ENCODE data around the gene VEZF1.

VEZF1 gene

DNA sequence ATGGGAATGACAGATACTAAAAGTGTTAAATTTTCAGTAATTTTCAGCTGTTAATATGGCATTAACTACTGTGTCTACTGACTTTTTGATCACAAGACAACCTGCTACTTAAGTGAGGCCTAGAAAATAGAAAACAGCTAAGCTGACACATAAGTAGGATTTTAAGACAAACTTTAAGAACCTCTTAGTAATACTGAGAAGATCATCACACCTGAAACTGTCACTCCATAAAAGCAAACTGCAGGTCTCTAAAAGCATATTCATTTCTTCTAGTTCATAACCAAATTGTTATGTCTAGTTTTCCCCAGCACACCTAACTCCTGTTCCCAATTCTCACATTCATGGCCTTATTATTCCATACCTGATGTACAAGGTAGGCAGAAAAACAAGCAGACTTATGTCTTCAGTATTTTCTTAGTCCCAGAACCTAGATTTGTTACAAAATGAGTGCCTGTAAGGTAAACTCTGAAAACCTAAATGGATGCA, 11.0 kb upstream of the VEZF1 start:
- no peak for DNase-seq (ENCODE audit: low read depth)

DNA sequence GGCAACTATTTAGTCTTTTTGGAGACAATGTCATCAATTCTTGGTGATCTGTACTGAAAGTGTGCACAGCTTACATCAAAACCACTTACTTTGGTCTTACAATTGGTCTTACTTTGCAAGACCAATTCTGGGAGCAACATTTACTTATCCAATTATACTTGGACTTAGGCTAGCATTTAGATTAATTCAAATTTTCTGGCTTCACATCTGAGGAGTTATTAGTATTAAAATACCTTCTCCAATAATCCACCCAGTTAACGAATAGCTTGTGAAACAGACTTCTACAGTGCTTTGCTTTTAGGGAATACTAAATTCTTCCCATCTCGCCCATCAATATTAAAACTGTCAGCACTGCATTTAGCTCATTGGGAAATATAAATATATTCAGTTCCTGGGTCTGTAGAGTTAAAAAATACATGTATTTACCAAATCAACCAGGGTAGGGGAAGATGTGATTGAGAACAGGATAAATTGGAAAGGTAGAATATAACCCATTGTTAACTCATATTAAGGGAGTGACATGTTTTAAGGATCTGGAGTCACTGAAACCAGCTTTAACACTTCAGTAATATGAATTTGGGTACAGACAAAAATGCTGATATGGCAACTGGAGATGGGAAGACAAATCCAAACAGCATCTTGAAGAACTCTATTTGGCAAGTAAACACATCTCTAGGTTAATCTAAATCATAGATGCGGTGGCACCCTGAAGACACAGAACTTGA, 9.2 kb upstream of the VEZF1 start:
- DNase-seq (ENCODE audit: low read depth): no peak

DNA sequence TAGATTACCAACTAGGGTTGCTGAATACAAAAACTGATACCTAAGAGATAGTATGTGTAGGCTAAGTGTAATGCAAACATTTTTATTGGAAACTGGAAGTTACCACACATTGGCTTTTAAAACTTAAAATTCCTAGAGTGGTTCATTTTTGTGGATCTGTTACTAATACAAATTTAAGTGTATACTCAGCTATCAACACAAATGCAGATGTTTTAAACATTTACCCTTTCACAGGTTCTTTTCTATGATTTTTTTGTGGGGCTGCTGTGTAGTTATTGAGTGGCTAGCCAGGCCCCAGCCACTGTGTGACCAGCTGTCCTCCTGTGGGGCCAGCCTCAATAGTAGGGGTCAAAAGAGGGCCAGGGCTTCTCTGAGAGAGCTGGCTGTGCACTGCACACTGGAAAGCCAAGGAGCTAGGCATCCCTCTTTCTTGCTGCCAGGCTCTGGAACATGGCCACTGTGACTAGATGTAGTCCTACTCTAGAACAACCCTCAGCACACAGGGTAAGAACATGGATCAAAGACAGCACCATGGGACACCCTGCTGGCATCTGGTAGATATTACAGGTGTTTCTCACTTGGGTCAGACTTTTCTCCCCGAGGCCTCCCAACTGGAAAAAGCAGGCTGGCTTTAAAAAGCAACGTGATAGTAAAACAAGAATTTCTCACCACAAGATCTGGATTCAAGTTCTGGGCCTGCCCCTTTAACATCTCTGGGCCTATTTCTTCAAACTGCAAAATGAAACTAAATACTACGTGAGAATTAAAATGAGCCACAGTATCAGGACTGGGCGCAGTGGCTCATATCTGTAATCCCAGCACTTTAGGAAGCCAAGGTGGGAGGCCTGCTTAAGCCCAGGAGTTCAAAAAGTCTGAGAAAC, 7.3 kb upstream of the VEZF1 start:
- DNase-seq (ENCODE audit: low read depth): peak; percentile 17

DNA sequence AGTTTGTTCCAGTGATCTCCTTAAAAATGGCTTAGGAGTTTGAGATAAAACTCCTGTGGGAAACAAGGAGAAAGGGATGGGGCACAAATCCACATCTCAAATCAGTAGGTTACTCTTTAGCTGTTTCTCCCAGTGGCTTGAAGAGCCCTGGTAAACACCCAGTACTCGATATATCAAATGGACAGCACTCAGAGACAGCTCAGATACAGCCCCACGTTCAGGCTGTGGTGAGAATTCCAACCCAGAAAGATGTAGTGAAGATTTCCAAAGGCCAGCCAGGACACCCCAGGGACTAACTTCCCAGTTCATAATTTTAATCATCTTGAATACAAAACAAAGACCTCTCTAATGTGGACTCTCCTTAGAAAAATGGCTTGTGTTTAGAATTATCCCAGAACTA, 6.4 kb upstream of the VEZF1 start:
- no peak for DNase-seq (ENCODE audit: low read depth)

DNA sequence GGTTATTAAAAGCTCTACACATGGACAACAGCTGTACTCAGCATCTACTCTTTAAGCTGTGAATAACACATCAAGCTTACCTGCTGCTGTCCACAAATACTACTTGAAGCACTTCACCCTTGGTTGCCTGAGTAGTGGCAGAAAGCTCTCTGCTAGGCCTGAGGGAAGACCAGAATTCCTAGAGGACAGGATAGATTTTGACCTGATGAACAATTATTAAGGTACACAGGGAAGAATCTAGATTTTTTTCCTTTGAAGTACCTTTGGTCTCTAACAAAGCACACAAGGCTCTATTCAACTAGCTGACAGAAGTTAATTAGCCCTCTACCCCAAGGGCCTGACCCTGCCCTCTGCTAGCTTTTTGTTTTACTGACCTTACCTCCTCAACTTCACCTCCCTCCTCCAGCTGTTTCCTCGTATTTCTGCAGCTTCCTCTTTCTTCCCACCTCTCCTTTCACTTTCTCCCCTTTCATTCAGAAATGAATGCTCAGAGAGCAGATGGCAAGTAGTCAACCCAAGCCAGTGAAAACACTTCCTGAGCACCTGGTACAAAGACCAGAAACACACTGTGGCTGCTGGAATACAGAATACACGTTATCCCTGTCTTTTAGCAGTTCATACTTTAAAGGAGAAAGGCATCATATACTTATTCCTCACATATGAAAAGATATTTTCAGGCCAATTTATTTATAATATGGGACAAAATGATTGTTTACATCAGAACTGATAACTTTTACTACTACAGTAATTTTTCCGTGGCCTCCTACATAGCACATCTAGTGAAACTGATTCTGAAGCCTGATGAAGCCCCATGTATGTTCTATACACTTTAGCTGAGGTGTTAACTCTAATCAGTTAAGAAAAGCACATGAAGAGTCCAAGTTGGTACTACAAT, 5.7 kb upstream of the VEZF1 start:
- no peak for DNase-seq (ENCODE audit: low read depth)

- no peak for DNase-seq (ENCODE audit: low read depth)
Measured at GRCh38 chr17:57991537-57991936, 3.5 kb upstream of the VEZF1 start.

DNA sequence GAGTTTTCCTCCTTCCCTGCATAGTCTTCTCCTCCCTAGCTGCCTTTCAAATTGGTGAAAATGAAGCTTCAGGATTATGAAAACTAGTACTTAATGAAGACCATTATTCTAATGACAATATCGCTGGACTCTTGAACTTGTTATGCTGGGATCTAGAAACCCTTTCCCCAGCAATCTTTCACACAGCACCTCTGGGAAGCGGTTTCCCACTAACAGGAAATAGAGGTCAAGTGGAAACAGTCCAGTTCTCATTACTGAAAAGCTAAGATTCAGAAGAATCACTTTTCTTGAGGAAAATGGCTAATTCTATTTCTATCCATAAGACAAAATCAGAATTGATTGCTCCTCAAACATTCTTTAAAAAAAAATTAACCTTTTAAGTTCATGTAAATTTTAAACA, 2.0 kb upstream of the VEZF1 start:
- no peak for DNase-seq (ENCODE audit: low read depth)

GRCh38 chr17:57988301-57989250, 522 bp upstream of the VEZF1 start:
- no peak for DNase-seq (ENCODE audit: low read depth)

DNA sequence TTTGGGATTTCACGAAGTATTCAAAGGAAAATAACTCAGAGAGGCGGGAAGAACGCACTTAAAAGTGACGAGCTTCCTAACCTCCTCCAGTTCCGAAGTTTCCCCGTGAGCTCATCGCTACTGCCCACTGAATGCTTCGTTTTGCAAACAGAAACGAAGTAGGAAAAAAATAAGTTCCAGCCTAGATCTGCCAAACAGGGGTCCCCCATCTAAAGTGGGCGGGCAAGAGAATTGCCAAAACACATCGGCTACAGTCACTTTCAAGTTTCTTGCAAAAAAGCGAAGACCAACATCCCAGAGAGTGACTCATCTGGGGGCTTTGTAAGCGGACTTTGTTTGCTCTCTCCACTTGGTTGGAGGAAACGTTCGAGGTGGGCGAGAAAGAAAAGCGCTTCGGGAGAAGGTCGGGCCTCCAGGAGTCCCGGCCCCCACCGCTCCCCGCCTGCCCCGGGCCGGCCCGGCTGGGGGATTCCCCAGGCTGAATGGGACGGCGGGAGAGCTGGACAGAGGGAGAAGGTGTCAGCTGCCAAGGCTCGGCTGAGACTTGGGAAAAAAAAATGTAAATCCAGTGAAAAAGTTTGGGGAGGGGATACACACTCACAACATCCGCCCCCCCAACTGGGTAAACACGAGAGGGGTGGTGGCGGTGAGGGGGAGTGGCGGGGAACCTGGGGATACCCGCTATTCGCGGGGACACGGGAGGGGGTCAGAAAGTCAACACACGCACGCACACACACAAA, 1.0 kb downstream of the VEZF1 start:
- DNase-seq (ENCODE audit: low read depth): peak; percentile 21

DNA sequence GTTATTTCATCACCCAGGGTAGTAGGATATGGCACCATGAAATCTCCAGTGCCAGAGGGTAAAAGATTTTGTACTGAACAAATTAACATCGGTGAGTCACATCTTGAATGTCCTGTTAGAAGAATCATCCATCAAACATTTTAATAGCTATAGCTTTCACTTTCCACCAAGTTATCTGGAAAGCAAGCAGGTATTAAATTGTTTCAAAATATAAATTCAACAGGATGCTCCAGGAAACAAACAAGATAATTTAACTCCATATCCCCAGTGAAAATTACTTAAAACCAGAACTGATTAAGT, 2.4 kb downstream of the VEZF1 start:
- no peak for DNase-seq (ENCODE audit: low read depth)

DNA sequence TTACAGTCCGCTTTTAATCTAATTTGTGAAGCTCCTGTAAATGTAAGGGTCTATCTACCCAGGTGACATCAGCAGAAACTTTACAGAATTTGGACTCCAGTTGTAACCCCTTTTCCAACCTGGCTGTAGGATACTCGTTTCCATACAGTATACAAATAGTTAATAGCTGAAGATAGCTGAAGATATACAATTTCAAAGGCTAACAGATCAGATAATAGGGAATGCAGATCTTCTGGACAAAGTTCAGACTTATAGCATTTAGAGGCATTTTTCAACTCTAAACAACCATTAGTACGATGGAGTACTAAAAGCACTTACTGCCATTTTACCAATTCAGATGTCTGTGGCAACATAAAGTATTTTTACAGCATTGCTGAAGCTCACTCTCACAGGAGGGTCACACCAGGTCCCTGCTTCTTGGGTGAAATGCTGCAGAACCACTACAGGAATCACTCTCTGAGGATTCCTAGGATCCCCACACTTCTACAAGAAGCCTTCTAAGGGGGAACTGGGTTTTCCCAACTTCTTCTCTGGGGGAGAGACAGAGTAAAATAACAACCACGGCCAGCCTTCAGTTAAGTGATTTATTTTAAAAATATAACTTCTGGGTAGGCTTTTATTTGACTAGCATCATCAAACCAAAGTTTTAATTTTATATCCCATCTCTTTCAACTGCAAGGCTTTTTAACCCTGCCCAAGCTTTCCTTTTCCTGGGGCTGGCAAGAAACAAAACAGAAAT, 2.9 kb downstream of the VEZF1 start:
- no peak for DNase-seq (ENCODE audit: low read depth)

- DNase-seq (ENCODE audit: low read depth): no peak
Measured at GRCh38 chr17:57984261-57984890, 3.7 kb downstream of the VEZF1 start.

- no peak for DNase-seq (ENCODE audit: low read depth)
Measured at GRCh38 chr17:57983446-57983845, 4.6 kb downstream of the VEZF1 start.

DNA sequence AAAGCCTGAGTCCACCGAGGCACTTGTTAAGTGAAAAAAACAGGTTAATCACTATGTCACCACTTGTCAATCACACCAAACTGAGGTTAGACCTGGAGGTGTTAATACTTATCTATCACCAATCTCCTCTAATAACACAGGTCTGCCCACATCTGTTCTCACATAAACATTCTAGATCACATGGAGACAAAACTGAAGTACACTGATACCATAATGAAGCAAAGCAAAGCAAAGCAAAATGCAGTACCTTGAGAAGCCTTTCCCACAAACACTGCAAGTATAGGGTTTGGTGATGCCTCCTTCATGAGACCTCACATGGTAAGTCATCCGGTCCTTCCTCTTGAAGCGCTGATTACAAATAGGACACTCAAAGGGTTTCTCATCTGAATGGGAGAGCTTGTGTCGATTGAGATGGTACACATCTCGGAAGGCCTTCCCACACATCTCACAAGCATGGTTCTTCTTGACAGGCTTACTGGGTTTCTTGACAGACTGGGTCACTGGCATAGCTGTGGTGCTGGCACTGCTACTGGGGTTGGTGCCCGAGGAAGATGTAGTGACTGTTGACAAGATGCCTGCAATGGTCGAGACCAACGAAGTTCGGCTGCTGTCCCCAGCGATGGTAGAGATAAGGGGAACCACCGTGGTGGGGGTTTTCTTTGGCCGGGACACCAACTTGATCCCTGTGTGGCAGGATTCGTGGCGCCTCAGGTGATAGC, 5.4 kb downstream of the VEZF1 start:
- no peak for DNase-seq (ENCODE audit: low read depth)

DNA sequence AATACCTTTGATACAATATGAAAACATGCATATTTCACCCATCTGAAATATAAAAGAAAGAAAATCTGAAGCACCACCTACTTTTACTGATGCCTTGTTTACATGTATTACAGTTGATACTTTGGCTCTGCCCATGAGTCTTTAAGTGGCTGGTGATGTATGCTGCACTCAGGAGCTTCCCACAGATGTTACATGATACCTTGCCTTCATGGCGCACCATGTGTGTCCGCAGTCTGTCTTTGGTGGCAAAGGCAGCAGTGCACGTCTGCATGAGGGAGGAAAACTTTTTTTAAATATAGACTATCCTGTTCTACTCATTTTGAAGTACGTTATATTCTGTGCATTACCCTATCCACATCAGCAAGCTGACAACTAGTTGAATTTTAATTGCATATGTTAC, 7.5 kb downstream of the VEZF1 start:
- no peak for DNase-seq (ENCODE audit: low read depth)

DNA sequence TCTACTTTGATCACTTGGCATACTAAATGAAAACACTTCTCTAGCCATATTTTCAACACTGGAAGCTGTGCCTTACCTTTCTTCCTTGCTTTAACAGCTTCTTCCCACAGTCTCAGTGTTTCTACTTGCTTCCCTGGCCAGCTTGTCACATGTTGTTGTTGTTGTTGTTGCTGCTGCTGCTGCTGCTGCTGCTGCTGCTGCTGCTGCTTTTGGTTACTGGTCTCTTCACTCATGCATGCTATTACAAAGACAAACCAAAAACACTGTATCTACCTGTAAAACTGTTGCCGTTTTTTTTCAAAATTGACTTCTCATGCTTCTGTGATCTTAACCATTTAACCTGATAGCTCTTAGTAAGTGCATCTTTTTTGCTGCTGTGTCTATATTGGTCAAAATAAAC, 9.0 kb downstream of the VEZF1 start:
- DNase-seq (ENCODE audit: low read depth): no peak

DNA sequence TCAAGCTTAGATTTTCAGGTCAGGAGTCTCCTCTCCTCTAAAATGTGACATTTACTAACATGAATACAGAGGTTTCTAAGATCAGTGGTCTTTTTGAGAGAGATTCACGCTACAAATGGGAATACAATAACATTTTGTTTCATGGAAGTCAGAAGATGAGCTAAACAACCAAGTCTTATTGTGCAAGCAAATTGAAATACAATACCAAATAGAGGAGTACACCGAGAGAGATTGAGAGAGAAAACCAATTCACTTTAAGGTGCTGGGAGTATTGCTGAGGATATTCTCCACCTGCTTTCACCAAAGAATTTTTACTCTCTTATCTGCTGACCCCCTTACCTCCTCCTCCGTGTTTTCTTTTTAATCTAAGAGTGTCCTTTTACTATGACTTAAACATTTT, 11.5 kb downstream of the VEZF1 start:
- DNase-seq (ENCODE audit: low read depth): no peak

- no peak for DNase-seq (ENCODE audit: low read depth)
Measured at GRCh38 chr17:57975044-57975443, 13.0 kb downstream of the VEZF1 start.

Measured in activated T-helper 1 cell treated with Interleukin-2 at 50 U/mL for 16 hours (primary cell).